Measurements from ENCODE around the gene PPP2R2C. TPM values are rescaled to one million over a fixed set of nuclear protein-coding genes. Genes with fewer than 3 reads are reported as not detected.

The PPP2R2C gene
- polyA plus RNA-seq, 1 donor from 2014 or later = not detected

DNA sequence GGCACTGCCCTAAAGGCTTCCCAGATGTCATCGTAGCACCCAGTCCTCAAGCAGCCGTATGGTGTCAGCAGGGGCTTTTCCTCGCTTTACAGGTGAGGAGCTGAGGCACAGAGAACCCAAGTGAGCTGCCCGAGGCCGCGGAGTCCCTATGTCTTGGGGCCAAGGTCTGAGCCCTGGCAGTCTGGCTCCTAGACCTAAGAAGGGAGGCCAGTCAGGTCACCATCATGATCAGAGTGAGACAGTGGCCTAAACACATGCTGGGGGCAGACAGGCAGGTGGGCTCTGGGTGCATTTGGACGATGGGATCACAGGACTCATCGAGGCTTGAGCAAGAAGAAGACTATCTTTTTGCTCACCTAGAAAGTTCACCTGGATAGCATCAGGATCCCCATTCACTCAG, 107.8 kb downstream of the PPP2R2C start:
- peaks cover 6% of the 10 kb centered on the region for H3K27me3 Mint-ChIP-seq
- H3K36me3 Mint-ChIP-seq = peaks cover 3% of the 10 kb centered on the region
- H3K4me1 Mint-ChIP-seq = peaks cover 0 to 2% (median 0%) of the 10 kb centered on the region in 3 donors
- H3K9me3 Mint-ChIP-seq = no peaks in the 10 kb centered on the region
- no peak overlapping the region for H3K4me3 Mint-ChIP-seq
- no peak overlapping the region for H3K27ac Mint-ChIP-seq

DNA sequence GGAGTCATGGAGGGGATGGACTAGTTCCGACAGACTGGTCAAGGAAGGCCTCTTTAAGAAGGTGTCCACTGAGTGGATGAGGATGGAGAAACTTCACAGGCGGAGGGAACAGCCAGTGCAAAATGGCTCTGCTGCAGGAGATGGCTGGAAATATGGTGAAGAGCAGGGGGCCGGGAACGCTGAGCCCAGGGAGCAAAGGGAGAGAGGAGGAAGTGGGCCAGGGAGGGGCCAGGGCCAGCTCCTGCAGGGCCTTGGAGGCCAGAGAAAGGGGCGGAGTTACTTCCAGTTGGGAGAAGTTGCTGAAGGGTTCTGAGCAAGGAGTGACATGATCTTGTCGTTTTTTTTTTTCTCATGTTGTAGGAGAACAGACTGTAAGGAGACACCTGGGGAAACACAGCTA, 108.3 kb downstream of the PPP2R2C start:
- Mint-ChIP-seq H3K4me1 (peaks cover 0 to 2% (median 0%) of the 10 kb centered on the region in 3 donors), H3K36me3 (peaks cover 3% of the 10 kb centered on the region), H3K27me3 (peaks cover 6% of the 10 kb centered on the region), H3K4me3 (no peak overlapping the region), H3K9me3 (no peaks in the 10 kb centered on the region), H3K27ac (no peak overlapping the region)

DNA sequence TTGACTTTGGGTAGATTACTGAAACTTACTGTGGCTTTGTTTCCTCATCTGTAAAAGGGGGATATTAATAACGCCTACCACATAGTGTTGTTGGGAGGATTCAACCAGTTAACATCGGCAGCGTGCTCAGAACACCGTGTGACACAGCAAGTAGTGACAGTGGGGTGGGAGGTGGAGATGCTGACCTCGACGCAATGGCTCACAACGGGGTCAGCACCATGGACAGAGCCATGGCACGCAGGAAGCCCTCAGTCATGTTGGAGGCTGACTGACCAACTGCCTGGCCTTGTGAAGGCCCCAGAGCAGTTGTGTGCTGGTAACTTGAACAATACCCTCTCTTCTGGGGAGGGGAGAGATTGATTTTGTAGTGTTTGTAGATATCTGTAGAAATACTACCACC, 109.5 kb downstream of the PPP2R2C start:
- Mint-ChIP-seq H3K4me1 (peaks cover 0 to 2% (median 0%) of the 10 kb centered on the region in 3 donors), H3K27me3 (peaks cover 3% of the 10 kb centered on the region), H3K27ac (no peak overlapping the region)

DNA sequence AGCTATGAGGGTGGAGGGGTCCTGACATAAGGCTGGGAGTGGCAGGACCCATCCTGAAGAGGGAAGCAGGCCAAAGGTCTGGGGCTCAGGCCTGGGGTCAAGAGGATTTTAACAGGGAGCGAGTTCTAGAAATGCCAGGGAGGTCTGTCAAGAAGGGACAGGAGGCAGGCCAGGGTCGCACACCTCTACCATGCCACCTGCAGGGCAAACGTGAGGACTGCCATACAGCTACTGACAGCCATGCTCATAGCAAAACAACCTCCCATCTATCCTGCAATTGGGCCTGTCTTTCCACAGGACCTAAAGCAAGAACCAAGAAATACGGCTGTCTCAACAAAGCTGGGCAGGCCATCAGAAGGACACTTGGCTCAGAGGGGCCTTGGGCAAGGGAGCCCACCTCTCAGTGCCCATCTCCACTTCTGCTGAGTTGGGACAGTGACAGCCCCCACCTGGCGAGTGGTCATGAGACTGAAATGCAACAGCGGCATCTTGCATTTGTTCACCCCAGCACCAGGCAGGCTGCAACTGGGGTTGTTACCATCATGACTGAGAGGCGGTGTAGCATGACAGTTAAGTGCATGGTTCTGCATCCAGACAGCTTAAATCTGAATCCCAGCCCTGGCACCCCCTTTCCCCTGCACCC, 110.0 kb downstream of the PPP2R2C start:
- H3K4me1 Mint-ChIP-seq = peaks cover 0 to 2% (median 0%) of the 10 kb centered on the region in 3 donors
- H3K9me3 Mint-ChIP-seq = peaks cover 0 to 2% (median 2%) of the 10 kb centered on the region in 3 donors
- peak overlapping the region in 1 of 4 donors; percentile 41 for H3K4me3 Mint-ChIP-seq
- H3K27ac Mint-ChIP-seq = no peak overlapping the region
- peaks cover 3% of the 10 kb centered on the region for H3K36me3 Mint-ChIP-seq
- peaks cover 3% of the 10 kb centered on the region for H3K27me3 Mint-ChIP-seq

More for the DNA sequence above, 109.5 kb downstream of the PPP2R2C start:
- H3K36me3 Mint-ChIP-seq = peaks cover 3% of the 10 kb centered on the region
- peaks cover 0 to 2% (median 2%) of the 10 kb centered on the region in 3 donors for H3K9me3 Mint-ChIP-seq
- no peak overlapping the region for H3K4me3 Mint-ChIP-seq

DNA sequence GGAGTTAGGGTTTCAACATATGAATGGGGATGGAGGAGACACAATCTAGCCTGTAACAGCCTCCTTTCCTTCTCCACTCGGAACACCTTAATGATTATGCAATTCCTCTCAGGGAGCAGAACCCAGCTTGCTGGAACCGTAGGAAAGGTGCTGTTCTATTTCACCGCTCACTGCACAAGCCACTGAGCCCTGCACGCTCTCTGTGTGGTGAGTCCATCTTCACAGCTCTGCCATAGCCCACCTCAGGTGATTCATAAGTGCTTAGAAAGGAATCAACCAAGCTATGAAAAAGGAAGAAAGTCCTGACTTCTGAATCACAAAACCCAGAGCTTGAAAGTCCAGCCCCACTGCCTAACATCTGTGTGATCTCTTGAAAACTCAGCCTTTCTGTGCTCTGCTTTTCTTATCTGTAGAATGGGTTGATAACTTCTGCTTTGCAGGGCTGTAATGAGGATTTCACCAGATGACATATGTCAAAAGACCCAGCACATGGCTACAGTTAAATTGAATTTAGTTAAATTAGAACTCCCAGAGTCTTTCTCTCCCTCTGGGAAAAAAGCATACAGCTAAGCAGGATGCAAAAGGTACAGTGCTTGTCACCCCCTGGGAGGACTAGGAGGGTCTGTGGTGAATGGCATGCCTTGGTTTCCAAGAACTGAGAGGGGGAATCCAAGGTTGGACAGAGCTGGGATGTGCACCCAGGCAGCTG, 111.2 kb downstream of the PPP2R2C start:
- Mint-ChIP-seq H3K27ac (no peak overlapping the region), H3K36me3 (peaks cover 3% of the 10 kb centered on the region), H3K27me3 (peaks cover 3% of the 10 kb centered on the region), H3K9me3 (peaks cover 0 to 2% (median 2%) of the 10 kb centered on the region in 3 donors), H3K4me1 (peaks cover 0 to 2% (median 0%) of the 10 kb centered on the region in 3 donors), H3K4me3 (no peak overlapping the region)

DNA sequence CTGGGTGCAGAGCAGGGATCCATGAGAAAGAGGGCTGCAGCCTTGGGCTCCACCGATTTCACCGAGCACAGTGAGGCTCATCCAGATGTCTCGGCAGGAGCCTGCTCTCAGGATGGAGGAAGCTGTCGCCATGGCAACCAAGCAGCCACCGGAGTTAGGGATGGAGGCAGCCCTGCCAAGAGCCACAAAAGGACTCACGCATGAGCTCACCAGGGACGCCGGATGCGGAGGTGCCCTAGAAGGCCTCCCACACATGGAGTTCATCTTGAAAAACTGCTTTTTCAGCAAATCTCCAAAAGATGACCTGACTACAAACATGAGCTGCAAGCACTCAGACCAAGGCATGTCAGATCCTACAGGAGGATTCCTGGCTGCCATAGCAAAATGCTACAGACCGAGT, 112.0 kb downstream of the PPP2R2C start:
- Mint-ChIP-seq H3K36me3 (peaks cover 3% of the 10 kb centered on the region), H3K27me3 (peaks cover 3% of the 10 kb centered on the region), H3K4me3 (no peak overlapping the region), H3K9me3 (peaks cover 0 to 2% (median 2%) of the 10 kb centered on the region in 3 donors), H3K27ac (no peak overlapping the region), H3K4me1 (peaks cover 0 to 2% (median 0%) of the 10 kb centered on the region in 3 donors)

DNA sequence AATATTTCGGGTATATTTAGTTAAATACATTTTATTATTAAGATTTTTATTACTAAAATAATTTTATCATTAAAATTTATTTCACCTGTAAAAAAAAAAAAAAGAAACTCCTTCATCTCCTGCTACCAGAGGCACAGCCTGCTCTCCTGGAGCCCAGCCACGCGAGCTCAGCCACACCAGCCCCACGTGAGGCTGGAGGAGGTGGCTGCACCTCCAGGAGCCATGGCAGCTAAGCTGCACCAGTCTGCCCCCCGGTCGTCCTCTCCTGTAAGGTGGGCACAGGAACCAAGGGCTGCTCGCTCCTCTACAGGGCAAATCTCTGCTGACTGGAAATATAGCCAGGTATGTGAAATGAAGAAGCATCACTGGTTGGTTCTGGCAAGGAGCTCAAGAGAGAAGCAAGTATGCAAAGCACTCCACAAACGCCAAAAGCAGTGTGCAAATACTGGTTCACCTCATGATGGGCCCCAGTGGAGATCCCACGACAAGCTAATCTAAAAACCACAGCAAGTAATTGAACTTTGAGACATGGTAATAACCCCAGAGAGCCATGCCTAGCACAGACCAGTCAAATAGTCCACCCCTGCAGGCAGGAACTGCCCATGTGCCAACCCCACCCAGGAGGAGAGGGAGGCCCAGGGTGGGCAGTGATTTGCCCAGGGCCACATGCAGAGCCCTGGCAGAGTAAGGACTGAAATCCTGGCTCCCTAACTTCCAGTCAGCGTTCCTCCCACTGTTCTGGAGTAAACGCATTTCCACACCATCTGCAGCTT, 112.7 kb downstream of the PPP2R2C start:
- peaks cover 3% of the 10 kb centered on the region for H3K27me3 Mint-ChIP-seq
- no peak overlapping the region for H3K4me3 Mint-ChIP-seq
- no peak overlapping the region for H3K27ac Mint-ChIP-seq
- peaks cover 3% of the 10 kb centered on the region for H3K36me3 Mint-ChIP-seq
- peaks cover 0 to 2% (median 0%) of the 10 kb centered on the region in 3 donors for H3K4me1 Mint-ChIP-seq
- peaks cover 0 to 2% (median 2%) of the 10 kb centered on the region in 3 donors for H3K9me3 Mint-ChIP-seq

DNA sequence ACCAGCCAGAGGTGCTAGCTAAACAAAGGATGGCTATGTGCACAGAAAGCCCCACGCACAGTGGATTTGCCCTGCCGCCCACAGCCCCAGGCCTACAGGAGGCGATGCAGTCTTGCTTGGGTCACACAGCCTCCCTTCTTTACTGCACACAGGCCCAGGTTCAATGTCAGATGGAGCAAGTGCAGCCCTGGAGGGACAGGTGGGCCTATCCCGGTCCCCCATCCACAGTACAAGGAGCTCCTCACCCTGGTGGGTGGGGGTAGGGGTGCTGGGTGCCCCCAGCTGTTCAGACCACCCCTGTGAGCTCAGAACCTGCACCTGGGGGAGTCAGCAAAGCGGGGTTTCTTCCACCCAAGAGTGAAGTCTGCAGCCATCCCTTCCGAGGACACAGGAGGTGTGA, 114.9 kb downstream of the PPP2R2C start:
- no peaks in the 10 kb centered on the region for H3K27me3 Mint-ChIP-seq
- H3K9me3 Mint-ChIP-seq = peaks cover 0 to 2% (median 2%) of the 10 kb centered on the region in 3 donors
- H3K4me3 Mint-ChIP-seq = no peak overlapping the region
- no peaks in the 10 kb centered on the region for H3K4me1 Mint-ChIP-seq
- no peak overlapping the region for H3K27ac Mint-ChIP-seq
- peaks cover 3% of the 10 kb centered on the region for H3K36me3 Mint-ChIP-seq

DNA sequence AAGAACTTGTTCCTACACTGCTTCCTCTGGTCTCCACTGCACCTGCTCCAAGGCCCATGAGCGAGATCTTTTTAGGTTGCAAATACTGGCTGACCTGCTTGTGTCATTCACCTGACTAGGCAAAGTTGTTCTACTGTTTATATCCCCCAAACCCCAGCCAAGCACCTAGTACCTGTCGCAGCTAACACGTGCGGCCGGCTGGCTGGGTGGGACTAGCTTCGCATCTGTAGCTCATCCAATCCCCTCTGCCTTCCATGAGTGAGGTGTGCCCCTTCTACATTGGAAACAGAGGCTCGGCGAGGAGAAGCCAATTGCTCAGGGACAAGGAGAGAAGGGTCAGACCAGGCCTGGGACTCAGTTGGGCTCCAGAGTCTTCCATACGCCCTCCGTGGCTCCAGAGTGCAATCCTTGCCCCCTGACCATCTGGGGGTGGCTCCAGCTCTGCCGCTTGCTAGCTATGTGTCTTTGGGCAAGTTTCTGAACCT, 116.3 kb downstream of the PPP2R2C start:
- H3K4me3 Mint-ChIP-seq = no peak overlapping the region
- peaks cover 0 to 2% (median 2%) of the 10 kb centered on the region in 3 donors for H3K9me3 Mint-ChIP-seq
- H3K36me3 Mint-ChIP-seq = no peaks in the 10 kb centered on the region
- peaks cover 3% of the 10 kb centered on the region for H3K27me3 Mint-ChIP-seq
- H3K27ac Mint-ChIP-seq = no peak overlapping the region
- H3K4me1 Mint-ChIP-seq = no peaks in the 10 kb centered on the region

DNA sequence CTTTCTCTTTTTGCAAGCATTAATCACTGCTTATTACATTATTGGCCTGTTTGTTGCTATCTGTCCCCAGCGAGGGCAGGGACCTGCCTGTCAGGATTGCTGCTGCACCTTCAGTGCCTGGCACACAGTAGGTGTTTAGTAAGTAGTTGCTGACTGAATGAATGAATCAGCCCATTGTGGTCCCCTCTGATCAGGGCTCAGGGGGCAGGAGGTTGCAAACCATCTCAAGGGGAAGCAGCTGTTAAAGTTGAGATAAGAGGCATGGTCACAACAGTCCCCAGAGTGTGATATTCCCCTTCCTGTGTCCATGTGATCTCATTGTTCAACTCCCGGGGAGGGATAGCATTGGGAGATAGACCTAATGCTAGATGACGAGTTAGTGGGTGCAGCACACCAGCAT, 117.4 kb downstream of the PPP2R2C start:
- Mint-ChIP-seq H3K4me1 (no peaks in the 10 kb centered on the region), H3K4me3 (no peak overlapping the region), H3K27ac (no peak overlapping the region), H3K9me3 (peaks cover 0 to 2% (median 2%) of the 10 kb centered on the region in 3 donors), H3K27me3 (peaks cover 3% of the 10 kb centered on the region), H3K36me3 (no peaks in the 10 kb centered on the region)

DNA sequence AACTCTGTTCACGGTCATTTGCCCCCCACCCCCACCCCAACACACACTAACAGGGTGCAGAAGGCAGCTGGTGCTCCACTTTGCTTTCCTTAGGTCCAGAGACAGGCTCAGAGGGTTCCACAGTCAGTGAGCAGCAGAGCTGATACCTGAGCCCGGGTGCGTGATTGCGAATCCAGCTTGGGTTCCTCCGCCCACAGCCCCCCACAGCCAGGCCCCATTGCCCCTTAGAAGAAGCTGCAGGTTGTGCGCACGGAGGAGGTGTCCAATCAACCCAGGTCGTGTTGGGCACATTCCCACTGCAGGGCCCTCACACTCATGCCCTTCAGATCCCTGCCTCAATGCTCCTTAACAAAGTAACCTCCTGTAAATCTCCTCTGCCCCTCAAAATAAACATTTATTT, 117.8 kb downstream of the PPP2R2C start:
- H3K4me1 Mint-ChIP-seq = no peaks in the 10 kb centered on the region
- H3K27ac Mint-ChIP-seq = no peak overlapping the region
- H3K27me3 Mint-ChIP-seq = peaks cover 3% of the 10 kb centered on the region
- H3K36me3 Mint-ChIP-seq = no peaks in the 10 kb centered on the region
- H3K4me3 Mint-ChIP-seq = no peak overlapping the region
- H3K9me3 Mint-ChIP-seq = peaks cover 0 to 2% (median 2%) of the 10 kb centered on the region in 3 donors

DNA sequence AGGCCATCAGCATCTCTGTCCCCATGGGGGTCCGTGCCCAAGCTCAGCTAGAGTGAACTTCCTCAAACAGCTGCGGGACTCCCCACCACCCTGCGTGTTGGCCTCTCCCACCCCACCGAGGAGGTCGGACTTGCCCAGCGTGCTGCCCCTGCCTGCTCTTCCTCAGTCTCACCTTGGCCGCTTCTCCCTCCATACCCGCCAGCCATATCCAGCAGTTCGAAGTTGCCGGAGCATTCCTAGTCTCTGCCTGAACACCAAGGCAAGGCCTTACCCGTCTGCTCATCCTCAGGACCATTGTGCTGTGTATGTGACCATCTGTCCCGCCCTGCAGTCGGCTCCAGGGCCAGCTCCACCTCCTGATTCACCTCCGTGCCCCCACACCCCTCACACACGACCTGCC, 118.3 kb downstream of the PPP2R2C start:
- Mint-ChIP-seq H3K27me3 (peaks cover 3% of the 10 kb centered on the region), H3K27ac (no peak overlapping the region), H3K36me3 (no peaks in the 10 kb centered on the region), H3K4me3 (no peak overlapping the region), H3K9me3 (peaks cover 0 to 2% (median 2%) of the 10 kb centered on the region in 3 donors), H3K4me1 (no peaks in the 10 kb centered on the region)

DNA sequence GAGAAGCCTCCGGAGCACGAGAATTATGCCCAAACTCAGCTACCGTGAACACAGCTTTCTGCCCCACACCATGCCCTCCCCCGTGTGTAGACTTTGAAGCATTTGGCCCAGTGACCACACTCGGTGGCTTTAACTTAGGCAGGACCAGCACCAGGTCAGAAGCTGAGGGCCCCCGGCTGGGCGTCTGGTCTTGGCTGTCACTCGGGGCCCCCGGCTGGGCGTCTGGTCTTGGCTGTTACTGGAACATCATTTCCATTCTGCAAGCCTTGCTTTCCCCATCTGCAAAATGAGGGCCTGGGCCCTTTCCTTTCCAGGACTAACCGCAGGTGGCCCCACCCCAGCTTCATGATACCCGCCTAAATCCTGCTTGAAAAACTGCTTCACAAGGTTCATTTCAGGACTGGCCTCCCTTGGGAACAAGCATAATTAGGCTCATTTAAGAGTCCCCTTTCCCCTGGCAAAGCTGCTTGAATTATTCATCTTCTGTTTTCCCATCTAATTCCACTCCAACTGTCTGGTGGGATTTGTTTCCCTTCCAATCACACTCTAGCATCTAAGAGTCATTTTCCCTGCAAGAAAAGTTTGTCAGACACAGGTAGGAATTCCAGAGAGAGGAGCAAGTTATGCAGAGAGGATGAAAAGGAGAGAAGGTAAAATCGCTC, 120.3 kb downstream of the PPP2R2C start:
- no peaks in the 10 kb centered on the region for H3K4me1 Mint-ChIP-seq
- H3K27me3 Mint-ChIP-seq = peaks cover 9% of the 10 kb centered on the region
- no peaks in the 10 kb centered on the region for H3K36me3 Mint-ChIP-seq
- H3K9me3 Mint-ChIP-seq = no peaks in the 10 kb centered on the region
- no peak overlapping the region for H3K4me3 Mint-ChIP-seq
- no peak overlapping the region for H3K27ac Mint-ChIP-seq

DNA sequence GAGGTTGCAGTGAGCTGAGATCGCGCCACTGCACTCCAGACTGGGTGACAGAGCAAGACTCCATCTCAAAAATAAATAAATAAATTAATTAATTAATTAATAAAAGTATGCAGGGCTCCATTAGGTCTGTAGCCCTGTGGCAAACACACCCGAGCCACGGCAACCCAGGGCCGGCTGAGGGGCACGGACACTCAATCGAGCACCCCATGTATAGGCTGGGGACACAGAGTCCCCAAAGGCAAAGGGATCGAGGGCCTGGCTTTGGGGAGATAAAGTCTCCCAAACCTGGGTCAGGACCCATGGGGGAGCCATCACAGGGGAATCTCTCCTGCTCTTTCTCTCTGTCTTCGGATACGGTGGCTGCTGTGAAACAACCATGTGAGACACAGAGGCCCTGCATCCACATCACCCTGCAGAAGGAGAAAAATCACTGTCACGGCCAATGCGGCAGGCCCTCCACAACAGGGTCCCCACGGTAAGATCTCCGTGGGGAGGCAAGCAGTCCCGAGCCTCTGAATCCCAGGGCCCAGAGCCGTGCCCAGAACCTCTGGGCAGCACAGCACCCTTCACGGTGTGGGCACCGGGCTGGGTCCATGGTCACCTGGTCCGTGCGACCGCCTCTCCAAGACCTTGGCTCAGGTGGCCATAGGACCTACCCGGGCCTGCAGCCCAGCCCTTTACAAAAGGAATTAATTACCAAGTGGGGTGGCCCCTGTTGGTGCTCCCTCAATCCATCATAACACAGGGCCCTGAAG, 121.0 kb downstream of the PPP2R2C start:
- H3K9me3 Mint-ChIP-seq = no peaks in the 10 kb centered on the region
- H3K4me3 Mint-ChIP-seq = no peak overlapping the region
- H3K27ac Mint-ChIP-seq = no peak overlapping the region
- H3K4me1 Mint-ChIP-seq = no peaks in the 10 kb centered on the region
- H3K36me3 Mint-ChIP-seq = no peaks in the 10 kb centered on the region
- peaks cover 9% of the 10 kb centered on the region for H3K27me3 Mint-ChIP-seq

All from IgD-negative memory B cell (primary cell).